ENCODE data around the gene NLGN4Y. TPM values are rescaled to one million over a fixed set of nuclear protein-coding genes. Genes with fewer than 3 reads are reported as not detected.

Gene NLGN4Y
- 0.50 and 1.6 TPM in 2 replicates for total RNA-seq

- Mint-ChIP-seq H3K27ac (peak within 1 kb of the TSS; percentile 11), H3K4me1 (peaks cover 2% of the 10 kb centered on the region), H3K27me3 (peaks cover 28% of the 10 kb centered on the region), H3K36me3 (ENCODE audit: low read depth) (no peaks in the 10 kb centered on the region), H3K9me3 (no peaks in the 10 kb centered on the region), H3K4me3 (peak within 1 kb of the TSS; percentile 74)
- peak; percentile 53 for DNase-seq
- intact Hi-C loops (cut with micrococcal nuclease), result no loop called here
Observed at GRCh38 chrY:14524272-14525231, at the start of gene NLGN4Y. Gene NLGN4Y, plus strand, starts transcription at chrY:14524529. Its CDS starts 97,591 bp downstream, at chrY:14622120.

- no peak for DNase-seq
- H3K27me3 Mint-ChIP-seq, result no peaks in the 10 kb centered on the region
- H3K36me3 Mint-ChIP-seq (ENCODE audit: low read depth), result no peaks in the 10 kb centered on the region
- no peaks in the 10 kb centered on the region for H3K4me1 Mint-ChIP-seq
- H3K4me3 Mint-ChIP-seq, result no peak overlapping the region
- no peaks in the 10 kb centered on the region for H3K9me3 Mint-ChIP-seq
- intact Hi-C loops (cut with micrococcal nuclease), result no loop called here
- H3K27ac Mint-ChIP-seq, result no peak overlapping the region
Observed at GRCh38 chrY:14485935-14486334, 38.4 kb upstream of the NLGN4Y start.

- H3K27ac Mint-ChIP-seq, result no peak overlapping the region
- H3K27me3 Mint-ChIP-seq, result no peaks in the 10 kb centered on the region
- H3K36me3 Mint-ChIP-seq (ENCODE audit: low read depth), result no peaks in the 10 kb centered on the region
- no peak overlapping the region for H3K4me3 Mint-ChIP-seq
- no peaks in the 10 kb centered on the region for H3K9me3 Mint-ChIP-seq
- H3K4me1 Mint-ChIP-seq, result no peaks in the 10 kb centered on the region
- no peak for DNase-seq
- intact Hi-C loops (cut with micrococcal nuclease), result no loop called here
Observed at GRCh38 chrY:14490226-14490625, 34.1 kb upstream of the NLGN4Y start.

- H3K36me3 Mint-ChIP-seq (ENCODE audit: low read depth), result no peaks in the 10 kb centered on the region
- no peaks in the 10 kb centered on the region for H3K27me3 Mint-ChIP-seq
- H3K4me1 Mint-ChIP-seq, result no peaks in the 10 kb centered on the region
- DNase-seq, result no peak
- intact Hi-C loops (cut with micrococcal nuclease), result no loop called here
- no peak overlapping the region for H3K27ac Mint-ChIP-seq
- peaks cover 3% of the 10 kb centered on the region for H3K9me3 Mint-ChIP-seq
- H3K4me3 Mint-ChIP-seq, result no peak overlapping the region
Observed at GRCh38 chrY:14498071-14498470, 26.3 kb upstream of the NLGN4Y start.

GRCh38 chrY:14504592-14504991, 19.7 kb upstream of the NLGN4Y start:
- Mint-ChIP-seq H3K9me3 (no peaks in the 10 kb centered on the region), H3K4me1 (no peaks in the 10 kb centered on the region), H3K4me3 (no peak overlapping the region), H3K27me3 (no peaks in the 10 kb centered on the region), H3K36me3 (ENCODE audit: low read depth) (no peaks in the 10 kb centered on the region), H3K27ac (no peak overlapping the region)
- DNase-seq, result no peak
- intact Hi-C loops (cut with micrococcal nuclease), result no loop called here

- intact Hi-C loops (cut with micrococcal nuclease), result no loop called here
- Mint-ChIP-seq H3K36me3 (ENCODE audit: low read depth) (no peaks in the 10 kb centered on the region), H3K27me3 (peaks cover 28% of the 10 kb centered on the region), H3K9me3 (no peaks in the 10 kb centered on the region), H3K27ac (no peak overlapping the region), H3K4me1 (peaks cover 2% of the 10 kb centered on the region), H3K4me3 (no peak overlapping the region)
- DNase-seq, result no peak
Observed at GRCh38 chrY:14522379-14522950, 1.9 kb upstream of the NLGN4Y start.

GRCh38 chrY:14523491-14524271, 648 bp upstream of the NLGN4Y start:
- Mint-ChIP-seq H3K4me3 (peak overlapping the region; percentile 74), H3K36me3 (ENCODE audit: low read depth) (no peaks in the 10 kb centered on the region), H3K27ac (no peak overlapping the region), H3K9me3 (no peaks in the 10 kb centered on the region), H3K27me3 (peaks cover 28% of the 10 kb centered on the region), H3K4me1 (peaks cover 2% of the 10 kb centered on the region)
- DNase-seq, result no peak
- intact Hi-C loops (cut with micrococcal nuclease), result no loop called here

GRCh38 chrY:14525315-14525714, 986 bp downstream of the NLGN4Y start:
- intact Hi-C loops (cut with micrococcal nuclease), result no loop called here
- DNase-seq, result no peak
- Mint-ChIP-seq H3K36me3 (ENCODE audit: low read depth) (no peaks in the 10 kb centered on the region), H3K27ac (no peak overlapping the region), H3K9me3 (no peaks in the 10 kb centered on the region), H3K4me3 (peak overlapping the region; percentile 74), H3K4me1 (peaks cover 2% of the 10 kb centered on the region), H3K27me3 (peaks cover 28% of the 10 kb centered on the region)

- no peaks in the 10 kb centered on the region for H3K36me3 Mint-ChIP-seq (ENCODE audit: low read depth)
- no peaks in the 10 kb centered on the region for H3K9me3 Mint-ChIP-seq
- H3K4me3 Mint-ChIP-seq, result no peak overlapping the region
- DNase-seq, result no peak
- H3K27me3 Mint-ChIP-seq, result peaks cover 15% of the 10 kb centered on the region
- peaks cover 2% of the 10 kb centered on the region for H3K4me1 Mint-ChIP-seq
- no peak overlapping the region for H3K27ac Mint-ChIP-seq
- intact Hi-C loops (cut with micrococcal nuclease), result no loop called here
Observed at GRCh38 chrY:14528361-14528760, 4.0 kb downstream of the NLGN4Y start.

- H3K9me3 Mint-ChIP-seq, result no peaks in the 10 kb centered on the region
- no peak overlapping the region for H3K27ac Mint-ChIP-seq
- H3K36me3 Mint-ChIP-seq (ENCODE audit: low read depth), result no peaks in the 10 kb centered on the region
- H3K27me3 Mint-ChIP-seq, result no peaks in the 10 kb centered on the region
- no peak for DNase-seq
- no peaks in the 10 kb centered on the region for H3K4me1 Mint-ChIP-seq
- intact Hi-C loops (cut with micrococcal nuclease), result no loop called here
- H3K4me3 Mint-ChIP-seq, result no peak overlapping the region
Observed at GRCh38 chrY:14536703-14537102, 12.4 kb downstream of the NLGN4Y start.

- no peaks in the 10 kb centered on the region for H3K9me3 Mint-ChIP-seq
Observed at GRCh38 chrY:14543506-14543905, 19.2 kb downstream of the NLGN4Y start.

GRCh38 chrY:14581294-14581693, 57.0 kb downstream of the NLGN4Y start:
- no peaks in the 10 kb centered on the region for H3K4me1 Mint-ChIP-seq
- no peak for DNase-seq
- no peak overlapping the region for H3K27ac Mint-ChIP-seq
- no peak overlapping the region for H3K4me3 Mint-ChIP-seq
- intact Hi-C loops (cut with micrococcal nuclease), result no loop called here
- no peaks in the 10 kb centered on the region for H3K27me3 Mint-ChIP-seq
- no peaks in the 10 kb centered on the region for H3K9me3 Mint-ChIP-seq
- H3K36me3 Mint-ChIP-seq (ENCODE audit: low read depth), result no peaks in the 10 kb centered on the region

More at GRCh38 chrY:14543506-14543905, 19.2 kb downstream of the NLGN4Y start:
- Mint-ChIP-seq H3K27me3 (no peaks in the 10 kb centered on the region), H3K4me3 (no peak overlapping the region), H3K4me1 (no peaks in the 10 kb centered on the region), H3K27ac (no peak overlapping the region), H3K36me3 (ENCODE audit: low read depth) (no peaks in the 10 kb centered on the region)
- intact Hi-C loops (cut with micrococcal nuclease), result no loop called here
- DNase-seq, result no peak

- Mint-ChIP-seq H3K36me3 (ENCODE audit: low read depth) (no peaks in the 10 kb centered on the region), H3K9me3 (no peaks in the 10 kb centered on the region), H3K4me3 (no peak overlapping the region), H3K27ac (no peak overlapping the region), H3K4me1 (no peaks in the 10 kb centered on the region), H3K27me3 (no peaks in the 10 kb centered on the region)
- no peak for DNase-seq
- intact Hi-C loops (cut with micrococcal nuclease), result no loop called here
Observed at GRCh38 chrY:14586725-14587124, 62.4 kb downstream of the NLGN4Y start.

GRCh38 chrY:14601372-14601771, 77.0 kb downstream of the NLGN4Y start:
- Mint-ChIP-seq H3K4me1 (no peaks in the 10 kb centered on the region), H3K27ac (no peak overlapping the region), H3K4me3 (no peak overlapping the region), H3K36me3 (ENCODE audit: low read depth) (no peaks in the 10 kb centered on the region), H3K27me3 (no peaks in the 10 kb centered on the region), H3K9me3 (no peaks in the 10 kb centered on the region)
- intact Hi-C loops (cut with micrococcal nuclease), result no loop called here
- no peak for DNase-seq
